B cell (primary cell): ENCODE results near the gene STIM1. TPM values are rescaled to one million over a fixed set of nuclear protein-coding genes. Genes with fewer than 3 reads are reported as not detected.

Experiments
- ATAC-seq: fragments of 200-7000 bp; cut with Tn5 transposase; one replicate; pipeline ENCODE4 v1.10.0; 2021; ENCODE audit warnings: low read depth, mild to moderate bottlenecking, moderate number of reproducible peaks, moderate library complexity
- CTCF ChIA-PET: fragments of 350-600 bp; sonication (Branson Sonifier 250); formaldehyde crosslinking; loops from one replicate; lab custom pipeline; 2021; ENCODE audit warnings: antibody characterized with exemption, inconsistent platforms; lab: Charles Lee
- POLR2A ChIA-PET: fragments of 350-600 bp; sonication (Branson Sonifier 250); formaldehyde crosslinking; loops from one replicate; lab custom pipeline; 2021; ENCODE audit warnings: antibody characterized with exemption; lab: Charles Lee
- DNase-seq: peaks from one replicate; pipeline ENCODE4 v3.0.0; 2013
- H2AFZ ChIP-seq: 2 replicates; pipeline ENCODE4 v1.6.1; 2012; ENCODE audit warnings: mild to moderate bottlenecking, low read depth, low read length; ENCODE audit not compliant: insufficient read depth, poor library complexity, severe bottlenecking
- H3K27ac ChIP-seq, 2 donors: 1 replicate in 1 of 2; 2 replicates in 1 of 2; pipeline ENCODE4 v1.5.1; 2012 to 2013; ENCODE audit warnings: low read length in 2 of 2, mild to moderate bottlenecking in 2 of 2, moderate library complexity in 1 of 2
- H3K27me3 ChIP-seq, 4 experiments: fragments of 200-600 bp in 1 of 4; sonication (generic) in 1 of 4; replicated peaks in 1 of 4; 1 replicate in 2 of 4; 2 replicates in 2 of 4; pipeline versions ENCODE4 v1.6.1 to v1.7.0; 2013 to 2016; ENCODE audit warnings: low read length in 3 of 4, mild to moderate bottlenecking in 2 of 4, mixed read lengths in 1 of 4, moderate library complexity in 1 of 4; ENCODE audit not compliant: insufficient read depth in 4 of 4, control insufficient read depth in 3 of 4; ENCODE audit errors: control extremely low read depth in 1 of 4
- H3K36me3 ChIP-seq, 2 experiments: replicated peaks in 1 of 2; 1 replicate in 1 of 2; 2 replicates in 1 of 2; pipeline versions ENCODE4 v1.6.1 to v1.7.1; 2013; ENCODE audit warnings: low read length in 1 of 2; ENCODE audit not compliant: insufficient read depth in 2 of 2, control insufficient read depth in 1 of 2; ENCODE audit errors: control extremely low read depth in 1 of 2, extremely low read depth in 1 of 2
- H3K4me1 ChIP-seq, 2 donors: fragments of 200-600 bp in 1 of 2; sonication (generic) in 1 of 2; 1 replicate in 1 of 2; 2 replicates in 1 of 2; pipeline versions ENCODE4 v1.5.1 to v1.6.1; 2013 to 2017; ENCODE audit warnings: low read length in 2 of 2; ENCODE audit not compliant: control insufficient read depth in 2 of 2, insufficient read depth in 2 of 2
- H3K4me2 ChIP-seq: replicated peaks from 2 replicates; pipeline ENCODE3; 2012; ENCODE audit warnings: mild to moderate bottlenecking, low read depth, low read length; ENCODE audit not compliant: poor library complexity, severe bottlenecking
- H3K4me3 ChIP-seq, 5 experiments: fragments of 200-600 bp in 1 of 5; sonication (generic) in 1 of 5; 1 replicate in 3 of 5; 2 replicates in 2 of 5; pipeline versions ENCODE4 v1.5.1 to v1.7.0; 2011 to 2016; ENCODE audit warnings: low read length in 4 of 5, mild to moderate bottlenecking in 4 of 5, low read depth in 2 of 5, control low read depth in 1 of 5, moderate library complexity in 1 of 5; ENCODE audit not compliant: insufficient read depth in 1 of 5; ENCODE audit errors: control extremely low read depth in 1 of 5, extremely low read depth in 1 of 5
- H3K79me2 ChIP-seq: fragments of 200-600 bp; sonication (generic); one replicate; pipeline ENCODE4 v1.6.0; 2016; ENCODE audit warnings: low read length; ENCODE audit not compliant: control insufficient read depth, insufficient read depth
- H3K9ac ChIP-seq: fragments of 200-600 bp; sonication (generic); 2 replicates; pipeline ENCODE4 v1.6.1; 2017; ENCODE audit warnings: mild to moderate bottlenecking, low read length, moderate library complexity
- H3K9me3 ChIP-seq, 3 donors: one replicate each; pipeline versions ENCODE4 v1.6.1 to v1.7.1; 2013; ENCODE audit warnings: low read length in 2 of 3; ENCODE audit not compliant: control insufficient read depth in 2 of 3, insufficient read depth in 1 of 3; ENCODE audit errors: control extremely low read depth in 1 of 3
- H4K20me1 ChIP-seq: 2 replicates; pipeline ENCODE4 v1.6.0; 2012; ENCODE audit warnings: mild to moderate bottlenecking, low read length; ENCODE audit not compliant: insufficient read depth, control insufficient read depth, poor library complexity, severe bottlenecking
- H3K27ac Mint-ChIP-seq: one replicate; pipeline ENCODE4 v1.8.0; 2021; ENCODE audit warnings: mixed read lengths
- H3K27me3 Mint-ChIP-seq: one replicate; pipeline ENCODE4 v1.8.0; 2021; ENCODE audit warnings: mixed read lengths
- H3K4me1 Mint-ChIP-seq: one replicate; pipeline ENCODE4 v1.8.0; 2021; ENCODE audit warnings: mixed read lengths
- H3K4me3 Mint-ChIP-seq: one replicate; pipeline ENCODE4 v1.8.0; 2021; ENCODE audit warnings: mixed read lengths
- H3K9me3 Mint-ChIP-seq: one replicate; pipeline ENCODE4 v1.8.0; 2022; ENCODE audit warnings: mixed read lengths; ENCODE audit not compliant: insufficient read depth
- EZH2 ChIP-seq: IDR thresholded peaks from 2 replicates; pipeline ENCODE4 v1.6.1; 2012; ENCODE audit warnings: borderline replicate concordance, low read depth, mild to moderate bottlenecking, moderate library complexity, low read length; ENCODE audit not compliant: insufficient read depth, poor library complexity, severe bottlenecking
- WGBS: methylation state at CpG from one replicate; pipeline ENCODE4 v1.1.5; 2013; ENCODE audit warnings: missing lambda C conversion rate; ENCODE audit not compliant: insufficient coverage; 5-methylcytosine and 5-hydroxymethylcytosine counted together
- intact Hi-C: fragments of 100-400 bp; cut with micrococcal nuclease; formaldehyde crosslinking; loops from one replicate; pipeline ENCODE4 v1.10.0; 2022
- polyA plus RNA-seq: library from polyadenylated mRNA; depleted of rRNA; stranded (reverse); fragments of >200 nt; gene quantifications from 2 replicates; pipeline ENCODE4 v1.2.3, GENCODE V29; 2012
- total RNA-seq, 2 donors: library from RNA; stranded (reverse); fragments of 120-200 nt in 1 of 2; gene quantifications; 1 replicate in 1 of 2; 2 replicates in 1 of 2; pipeline versions ENCODE4 v1.2.3 to v1.2.4, GENCODE V29; 2013 to 2022
- TF ChIP-seq, protein P1 (sequence below): fragments of 200-600 bp; IDR thresholded peaks from one replicate; pipeline ENCODE4 v1.8.0; 2022; ENCODE audit warnings: antibody characterized with exemption, mild to moderate bottlenecking

Gene STIM1
- total and polyA plus RNA-seq, 2 donors (not counting 1 experiment from before 2014, with no cell fraction given) = 59.4 to 76.7 TPM

DNA sequence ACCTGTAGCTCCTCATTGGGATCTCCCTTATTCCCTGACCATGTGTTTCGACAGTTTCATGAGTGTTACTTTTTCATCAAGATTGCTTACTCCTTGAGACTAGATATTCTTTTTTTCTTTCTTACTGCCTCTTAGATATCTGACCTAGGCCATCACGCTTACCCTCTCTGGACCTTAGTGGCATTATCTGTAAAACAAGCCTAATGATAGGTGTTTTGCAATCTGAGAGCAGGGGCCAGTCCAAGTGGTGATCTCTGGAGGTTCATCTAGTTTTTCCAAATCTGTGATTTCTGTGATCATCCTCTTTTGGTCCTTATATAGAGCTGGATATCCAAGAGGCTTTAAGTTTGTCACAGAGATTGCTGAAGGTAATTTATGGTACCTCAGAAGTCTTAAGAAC is 34.5 kb downstream of the STIM1 start:
- Histone ChIP-seq H3K4me1 (peaks cover 90 to 94% of the 10 kb centered on the region in 2 donors), H2AFZ (no peak overlapping the region), H3K36me3 (no peaks in the 10 kb centered on the region), H3K79me2 (peaks cover 92% of the 10 kb centered on the region), H3K4me3 (no peak overlapping the region), H3K9me3 (no peaks in the 10 kb centered on the region), H4K20me1 (peaks cover 12% of the 10 kb centered on the region), H3K27me3 (no peaks in the 10 kb centered on the region), H3K4me2 (peak overlapping the region; percentile 69), H3K27ac (peak overlapping the region in 1 of 2 donors; percentile 31), H3K9ac (no peak overlapping the region)
- H3K27me3 Mint-ChIP-seq = no peaks in the 10 kb centered on the region
- POLR2A ChIA-PET = interaction anchor here (0.9 to 1.6 kb wide), 4 partner anchors 14 to 68 kb away, joined by 3 to 5 read pairs (median 4); partner anchors contain the start of gene STIM1
- H3K4me3 Mint-ChIP-seq = peak overlapping the region; percentile 53
- H3K9me3 Mint-ChIP-seq = no peaks in the 10 kb centered on the region
- peaks cover 84% of the 10 kb centered on the region for H3K4me1 Mint-ChIP-seq
- TF ChIP-seq EZH2 = no peak
- TF ChIP-seq, protein P1, sequence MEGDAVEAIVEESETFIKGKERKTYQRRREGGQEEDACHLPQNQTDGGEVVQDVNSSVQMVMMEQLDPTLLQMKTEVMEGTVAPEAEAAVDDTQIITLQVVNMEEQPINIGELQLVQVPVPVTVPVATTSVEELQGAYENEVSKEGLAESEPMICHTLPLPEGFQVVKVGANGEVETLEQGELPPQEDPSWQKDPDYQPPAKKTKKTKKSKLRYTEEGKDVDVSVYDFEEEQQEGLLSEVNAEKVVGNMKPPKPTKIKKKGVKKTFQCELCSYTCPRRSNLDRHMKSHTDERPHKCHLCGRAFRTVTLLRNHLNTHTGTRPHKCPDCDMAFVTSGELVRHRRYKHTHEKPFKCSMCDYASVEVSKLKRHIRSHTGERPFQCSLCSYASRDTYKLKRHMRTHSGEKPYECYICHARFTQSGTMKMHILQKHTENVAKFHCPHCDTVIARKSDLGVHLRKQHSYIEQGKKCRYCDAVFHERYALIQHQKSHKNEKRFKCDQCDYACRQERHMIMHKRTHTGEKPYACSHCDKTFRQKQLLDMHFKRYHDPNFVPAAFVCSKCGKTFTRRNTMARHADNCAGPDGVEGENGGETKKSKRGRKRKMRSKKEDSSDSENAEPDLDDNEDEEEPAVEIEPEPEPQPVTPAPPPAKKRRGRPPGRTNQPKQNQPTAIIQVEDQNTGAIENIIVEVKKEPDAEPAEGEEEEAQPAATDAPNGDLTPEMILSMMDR = no peak
- peak overlapping the region; percentile 53 for H3K27ac Mint-ChIP-seq
- CTCF ChIA-PET = interaction anchor here (1.0 to 3.1 kb wide), 8 partner anchors 13 to 182 kb away, joined by 3 to 19 read pairs (median 5); partner anchors contain the start of gene STIM1
- no peak for ATAC-seq
- no peak for DNase-seq
- intact Hi-C loops = loop anchor here (1.0 to 5.0 kb wide), 2 partner anchors 10 to 57 kb away; no protein-coding TSS in a partner anchor
- 100% methylated on average over 1 of the region's 2 CpGs for WGBS

DNA sequence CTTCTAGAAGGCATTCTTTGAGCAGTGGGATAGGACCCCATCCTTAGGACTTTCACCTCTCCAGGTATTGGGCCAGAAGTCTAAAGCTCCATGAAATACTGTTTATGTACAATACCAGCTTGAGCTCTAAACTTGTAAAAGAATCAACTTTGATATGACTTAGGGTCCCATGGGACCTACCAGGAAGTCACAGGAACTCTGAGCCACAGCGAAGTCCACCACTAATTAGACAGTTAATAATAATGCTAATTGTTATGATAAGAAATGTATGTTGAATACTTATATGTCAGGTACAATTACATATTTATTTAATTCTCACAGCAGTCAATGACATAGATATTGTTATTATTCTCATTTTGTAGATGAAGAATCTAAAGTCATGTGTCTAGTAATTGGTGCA is 35.3 kb downstream of the STIM1 start:
- peaks cover 89% of the 10 kb centered on the region for H3K79me2 ChIP-seq
- peaks cover 85% of the 10 kb centered on the region for H3K4me1 Mint-ChIP-seq
- intact Hi-C loops = loop anchor here (1.0 to 5.0 kb wide), 2 partner anchors 11 to 56 kb away; no protein-coding TSS in a partner anchor

More for the DNA sequence above, 35.3 kb downstream of the STIM1 start:
- Histone ChIP-seq H3K27ac (no peak overlapping the region), H3K27me3 (no peaks in the 10 kb centered on the region), H3K9me3 (no peaks in the 10 kb centered on the region), H2AFZ (no peak overlapping the region), H3K4me2 (peak overlapping the region; percentile 69), H3K36me3 (no peaks in the 10 kb centered on the region), H3K4me3 (peak overlapping the region in 1 of 5 experiments; percentile 26), H3K4me1 (peaks cover 88 to 91% of the 10 kb centered on the region in 2 donors), H4K20me1 (peaks cover 12% of the 10 kb centered on the region), H3K9ac (peak overlapping the region; percentile 35)
- H3K27me3 Mint-ChIP-seq = no peaks in the 10 kb centered on the region
- TF ChIP-seq EZH2 = no peak
- TF ChIP-seq, protein P1 = no peak
- H3K9me3 Mint-ChIP-seq = no peaks in the 10 kb centered on the region
- ATAC-seq (no peak), DNase-seq (peak; percentile 46)
- H3K27ac Mint-ChIP-seq = peak overlapping the region; percentile 20
- ChIA-PET CTCF (interaction anchor here (0.6 to 3.1 kb wide), 9 partner anchors 13 to 181 kb away, joined by 3 to 19 read pairs (median 4); partner anchors contain the start of gene STIM1), POLR2A (interaction anchor here (0.9 to 1.3 kb wide), 3 partner anchors 31 to 67 kb away, joined by 3 to 5 read pairs (median 4); partner anchors contain the start of gene STIM1)
- peak overlapping the region; percentile 67 for H3K4me3 Mint-ChIP-seq
- WGBS = no CpG with 5 or more reads among the region's 1 CpG
